Measurements from ENCODE around the gene BTBD9. TPM values are rescaled to one million over a fixed set of nuclear protein-coding genes. Genes with fewer than 3 reads are reported as not detected.

BTBD9 gene
- total RNA-seq, 1 donor = 21.4 TPM

DNA sequence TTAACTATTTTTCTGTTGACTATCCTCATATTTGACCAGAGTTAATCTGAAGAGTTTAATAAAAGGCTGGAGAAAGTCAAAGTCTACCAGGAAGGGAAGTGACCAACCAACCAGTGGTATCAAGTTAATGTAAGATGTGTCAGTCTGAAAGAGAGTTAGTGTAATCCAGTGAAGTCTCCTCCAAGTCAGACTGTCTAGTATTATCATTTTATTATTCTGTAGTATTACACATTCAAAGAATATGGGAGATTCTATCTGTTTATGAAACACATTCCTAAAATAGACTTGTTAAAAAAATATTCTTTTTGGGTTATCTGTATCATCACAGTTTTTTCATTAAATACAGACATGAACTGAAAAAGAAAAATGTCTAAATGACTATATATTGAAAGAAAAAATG lies 194.4 kb downstream of the BTBD9 start:
- H3K4me3 ChIP-seq (ENCODE audit: low read depth, low read length) = no peak overlapping the region

DNA sequence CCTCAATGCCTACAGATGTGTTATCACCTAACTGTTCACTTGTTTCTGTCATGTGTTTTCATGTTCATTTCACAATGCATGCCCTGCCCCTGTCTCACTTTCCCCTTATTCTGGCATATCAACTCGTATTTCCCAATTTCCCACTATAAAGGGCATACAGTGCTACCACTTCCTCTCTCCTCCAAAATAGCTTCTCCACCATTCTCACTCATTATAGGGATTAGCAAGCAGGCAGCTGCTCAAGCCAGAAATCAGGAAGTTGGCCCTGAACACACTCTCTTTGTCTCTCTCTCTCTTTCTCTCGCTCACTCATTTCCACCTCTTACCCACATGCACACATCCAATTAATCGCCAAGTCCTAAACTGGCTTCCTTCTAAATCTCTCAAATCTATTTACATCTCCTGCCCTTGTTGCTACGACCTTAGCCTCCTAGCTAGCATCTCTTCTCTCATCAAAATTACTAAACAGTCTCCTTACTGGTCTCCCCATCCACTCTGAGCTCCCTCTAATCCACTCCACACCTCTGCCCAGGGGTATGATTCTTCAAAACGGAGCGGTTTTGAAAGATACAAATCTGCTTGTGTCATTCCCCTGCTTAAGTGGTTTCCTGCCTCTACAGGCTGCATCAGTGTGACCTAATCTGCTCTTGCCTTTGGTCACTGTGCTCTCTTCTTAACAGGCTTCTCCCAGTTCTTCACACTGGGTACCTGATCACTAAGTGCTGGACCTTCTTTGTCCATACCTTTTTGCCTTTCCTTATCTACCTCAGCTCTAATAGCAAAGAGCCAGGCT lies 196.2 kb downstream of the BTBD9 start:
- peak; percentile 7 for DNase-seq (ENCODE audit: low read depth)
- TF ChIP-seq, protein P1, sequence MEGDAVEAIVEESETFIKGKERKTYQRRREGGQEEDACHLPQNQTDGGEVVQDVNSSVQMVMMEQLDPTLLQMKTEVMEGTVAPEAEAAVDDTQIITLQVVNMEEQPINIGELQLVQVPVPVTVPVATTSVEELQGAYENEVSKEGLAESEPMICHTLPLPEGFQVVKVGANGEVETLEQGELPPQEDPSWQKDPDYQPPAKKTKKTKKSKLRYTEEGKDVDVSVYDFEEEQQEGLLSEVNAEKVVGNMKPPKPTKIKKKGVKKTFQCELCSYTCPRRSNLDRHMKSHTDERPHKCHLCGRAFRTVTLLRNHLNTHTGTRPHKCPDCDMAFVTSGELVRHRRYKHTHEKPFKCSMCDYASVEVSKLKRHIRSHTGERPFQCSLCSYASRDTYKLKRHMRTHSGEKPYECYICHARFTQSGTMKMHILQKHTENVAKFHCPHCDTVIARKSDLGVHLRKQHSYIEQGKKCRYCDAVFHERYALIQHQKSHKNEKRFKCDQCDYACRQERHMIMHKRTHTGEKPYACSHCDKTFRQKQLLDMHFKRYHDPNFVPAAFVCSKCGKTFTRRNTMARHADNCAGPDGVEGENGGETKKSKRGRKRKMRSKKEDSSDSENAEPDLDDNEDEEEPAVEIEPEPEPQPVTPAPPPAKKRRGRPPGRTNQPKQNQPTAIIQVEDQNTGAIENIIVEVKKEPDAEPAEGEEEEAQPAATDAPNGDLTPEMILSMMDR (IDR thresholded peaks at IDR 0.05; ENCODE audit: insufficient read depth, low read length) = no peak
- H3K4me3 ChIP-seq (ENCODE audit: low read depth, low read length) = no peak overlapping the region

More for the DNA sequence above, 194.4 kb downstream of the BTBD9 start:
- TF ChIP-seq, protein P1 (IDR thresholded peaks at IDR 0.05; ENCODE audit: insufficient read depth, low read length) = no peak
- DNase-seq (ENCODE audit: low read depth) = no peak

DNA sequence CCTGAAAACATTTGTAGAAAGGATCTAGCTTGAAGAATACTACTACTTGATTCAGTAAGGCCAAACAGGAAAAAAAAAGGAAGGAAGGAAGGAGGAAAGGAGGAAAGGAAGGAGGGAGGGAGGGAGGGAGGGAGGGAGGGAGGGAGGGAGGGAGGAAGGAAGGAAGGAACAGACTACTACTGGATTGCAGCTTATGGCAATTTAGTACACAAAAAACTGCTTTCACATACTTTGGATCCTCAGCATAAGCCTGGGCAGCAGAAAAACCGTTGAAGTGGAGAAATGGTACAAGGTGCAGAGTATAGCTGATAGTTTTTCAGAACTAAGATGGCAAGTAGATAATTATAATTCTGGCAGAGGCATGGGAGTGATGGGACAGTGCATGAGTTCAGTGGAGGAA lies 201.6 kb downstream of the BTBD9 start:
- TF ChIP-seq, protein P1 (IDR thresholded peaks at IDR 0.05; ENCODE audit: insufficient read depth, low read length) = no peak
- no peak overlapping the region for H3K4me3 ChIP-seq (ENCODE audit: low read depth, low read length)
- DNase-seq (ENCODE audit: low read depth) = no peak

DNA sequence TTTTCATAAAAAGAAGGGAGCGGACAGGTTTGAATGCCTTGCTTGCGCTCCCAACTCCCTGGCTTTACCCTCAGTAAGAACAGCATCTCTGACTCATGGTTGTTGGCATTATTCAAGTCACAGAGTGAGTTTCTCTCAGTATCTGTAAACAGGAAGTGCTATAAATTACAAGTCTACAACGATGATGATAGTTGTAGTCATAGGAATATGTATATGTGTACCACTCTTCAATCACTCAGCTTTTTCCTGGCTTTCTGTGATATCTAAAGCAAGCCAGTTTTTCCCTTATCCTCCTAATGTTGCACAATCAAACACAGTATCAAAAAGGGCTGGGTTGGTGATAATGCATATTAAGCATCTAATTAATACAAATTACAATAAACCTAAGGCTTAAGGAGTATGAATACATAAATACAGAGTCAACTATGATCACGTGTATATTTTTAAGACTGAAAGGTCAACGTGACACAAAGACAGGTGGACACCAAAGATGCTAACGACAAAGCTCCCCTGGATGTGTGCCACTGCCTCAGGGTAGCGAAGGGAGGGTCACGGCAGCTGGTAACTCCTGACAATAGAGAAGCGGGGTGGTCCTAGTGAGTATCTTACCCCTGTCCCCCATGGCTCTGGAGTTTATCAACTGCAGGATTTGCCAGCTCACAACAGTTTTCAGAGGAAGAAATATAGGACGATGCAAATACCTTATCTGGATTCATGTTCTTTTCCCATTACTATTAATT lies 202.8 kb downstream of the BTBD9 start:
- H3K4me3 ChIP-seq (ENCODE audit: low read depth, low read length) = no peak overlapping the region
- DNase-seq (ENCODE audit: low read depth) = peak; percentile 30
- TF ChIP-seq, protein P1 (IDR thresholded peaks at IDR 0.05; ENCODE audit: insufficient read depth, low read length) = no peak

DNA sequence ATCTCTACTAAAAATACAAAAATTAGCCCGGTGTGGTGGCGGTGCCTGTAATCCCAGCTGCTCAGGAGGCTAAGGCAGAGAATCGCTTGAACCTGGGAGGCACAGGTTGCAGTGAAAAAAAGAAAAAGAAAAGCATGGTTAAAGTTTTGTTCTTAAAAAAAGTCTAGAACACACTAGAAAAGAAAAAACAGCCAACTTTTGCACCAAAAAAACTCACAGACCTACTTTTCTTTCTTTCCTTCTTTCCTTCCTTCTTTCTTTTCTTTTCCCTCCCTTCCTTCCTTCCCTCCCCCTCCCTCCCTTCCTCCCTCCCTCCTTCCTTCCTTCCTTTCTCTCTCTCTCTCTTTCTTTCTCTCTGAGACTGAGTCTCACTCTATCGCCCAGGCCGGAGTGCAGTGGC lies 204.4 kb downstream of the BTBD9 start:
- DNase-seq (ENCODE audit: low read depth) = no peak
- H3K4me3 ChIP-seq (ENCODE audit: low read depth, low read length) = no peak overlapping the region
- TF ChIP-seq, protein P1 (IDR thresholded peaks at IDR 0.05; ENCODE audit: insufficient read depth, low read length) = no peak

DNA sequence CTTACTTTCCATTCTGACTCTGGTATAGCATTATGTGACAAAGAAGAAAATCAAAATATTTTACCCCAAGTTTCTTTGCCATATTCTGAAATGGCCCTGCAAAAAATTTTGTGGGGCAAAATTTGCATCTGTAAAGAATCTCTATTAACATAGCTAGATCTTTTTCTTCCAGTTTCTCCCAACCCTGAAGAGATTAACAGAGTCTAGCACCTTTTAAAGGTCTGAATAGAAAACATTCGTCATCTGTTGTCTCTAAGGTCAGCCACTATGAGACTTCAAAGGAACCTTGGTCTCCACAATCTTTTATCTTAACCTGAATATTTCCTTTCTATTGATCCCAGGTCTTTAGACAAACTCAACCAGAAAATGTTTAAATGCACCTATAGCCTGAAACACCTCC lies 205.7 kb downstream of the BTBD9 start:
- TF ChIP-seq, protein P1 (IDR thresholded peaks at IDR 0.05; ENCODE audit: insufficient read depth, low read length) = no peak
- DNase-seq (ENCODE audit: low read depth) = no peak
- H3K4me3 ChIP-seq (ENCODE audit: low read depth, low read length) = no peak overlapping the region
